GM12891 (cell line): ENCODE results near the gene HSBP1L1.

Source experiments
- PAX5 ChIP-seq: IDR thresholded peaks from 2 replicates; pipeline ENCODE4 v1.6.1; 2011; ENCODE audit warnings: low read length, moderate library complexity, mild to moderate bottlenecking; ENCODE audit not compliant: insufficient read depth, severe bottlenecking
- POLR2A ChIP-seq: IDR thresholded peaks from 2 replicates; pipeline ENCODE4 v1.6.1; 2011; ENCODE audit warnings: low read depth, low read length, control low read depth
- POLR2AphosphoS5 ChIP-seq: IDR thresholded peaks from 2 replicates; pipeline ENCODE4 v1.6.1; 2011; ENCODE audit warnings: low read depth, low read length, control low read depth
- SPI1 ChIP-seq: IDR thresholded peaks from 2 replicates; pipeline ENCODE4 v1.6.1; 2011; ENCODE audit warnings: low read depth, low read length, control low read depth
- TAF1 ChIP-seq: IDR thresholded peaks from 2 replicates; pipeline ENCODE4 v1.6.1; 2011; ENCODE audit warnings: low read depth, low read length, control low read depth

- no peak for TF ChIP-seq POLR2AphosphoS5
- TF ChIP-seq POLR2A: no peak
- TF ChIP-seq TAF1: no peak
- no peak for TF ChIP-seq PAX5
- no peak for TF ChIP-seq SPI1
Measured at GRCh38 chr18:79947054-79947755, 17.2 kb upstream of the HSBP1L1 start.
